Inflammatory macrophage (primary cell): ENCODE data around the gene ANK2.
"Not testable (repeated sequence)": the region's sequence is repeated elsewhere in the genome, so short reads cannot be mapped to it uniquely, and the experiment has no call there.

Experiments
- DNase-seq, 2 donors: peaks; one replicate each; pipeline ENCODE4 v3.0.0-alpha.2; 2020 to 2022

ANK2 gene

GRCh38 chr4:113221990-113222389 is 172.5 kb downstream of the ANK2 start:
- DNase-seq: no peak

GRCh38 chr4:113222471-113222870 is 173.0 kb downstream of the ANK2 start:
- DNase-seq: no peak

DNA sequence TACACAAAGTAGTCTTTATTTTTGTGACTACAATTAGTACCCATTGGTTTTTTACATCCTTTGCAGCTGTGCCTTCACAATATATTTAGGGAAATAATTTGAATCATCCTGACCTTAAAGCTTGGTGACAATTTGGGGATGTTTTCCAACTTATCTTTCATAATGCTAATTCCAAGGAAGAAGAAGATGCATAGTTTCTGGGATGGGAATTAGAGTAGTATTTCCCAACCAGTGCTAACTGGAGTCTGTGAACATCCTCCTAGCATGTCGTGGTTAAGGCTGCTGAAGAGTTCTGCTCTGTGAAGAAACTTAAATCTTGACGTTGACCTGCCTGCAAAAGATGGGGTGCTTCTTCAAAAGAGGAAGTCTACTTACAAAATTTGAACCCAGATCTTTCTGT is 173.5 kb downstream of the ANK2 start:
- DNase-seq: no peak

DNA sequence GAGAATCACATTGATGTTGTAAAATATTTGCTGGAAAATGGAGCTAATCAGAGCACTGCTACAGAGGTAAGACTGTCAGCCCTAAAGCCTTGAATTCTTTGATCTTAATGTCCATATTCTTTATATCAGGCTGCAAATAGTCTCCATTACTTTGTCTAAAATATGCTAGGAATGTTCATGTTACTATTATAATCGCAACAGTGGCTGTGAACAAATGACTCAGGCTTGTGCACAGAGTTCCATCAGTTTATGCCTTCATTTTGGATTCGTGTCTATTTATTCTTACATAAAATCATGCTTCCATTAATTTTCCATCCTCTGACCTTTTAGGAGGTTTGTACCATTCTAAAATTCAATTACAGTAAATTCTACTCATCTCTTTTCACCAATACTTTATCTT is 182.7 kb downstream of the ANK2 start:
- no peak for DNase-seq

DNA sequence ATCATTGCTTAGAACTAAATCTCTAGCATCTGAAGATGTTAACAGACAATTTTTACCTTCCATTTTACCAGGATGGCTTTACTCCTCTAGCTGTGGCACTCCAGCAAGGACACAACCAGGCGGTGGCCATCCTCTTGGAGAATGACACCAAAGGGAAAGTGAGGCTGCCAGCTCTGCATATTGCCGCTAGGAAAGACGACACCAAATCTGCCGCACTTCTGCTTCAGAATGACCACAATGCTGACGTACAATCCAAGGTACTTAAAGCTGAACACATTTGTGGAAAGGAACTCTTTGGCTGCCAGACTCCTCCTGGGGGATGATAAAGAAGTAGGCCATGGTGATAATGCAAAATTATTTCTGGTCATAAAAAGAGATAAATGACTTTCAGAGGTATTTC is 187.5 kb downstream of the ANK2 start:
- DNase-seq: no peak

DNA sequence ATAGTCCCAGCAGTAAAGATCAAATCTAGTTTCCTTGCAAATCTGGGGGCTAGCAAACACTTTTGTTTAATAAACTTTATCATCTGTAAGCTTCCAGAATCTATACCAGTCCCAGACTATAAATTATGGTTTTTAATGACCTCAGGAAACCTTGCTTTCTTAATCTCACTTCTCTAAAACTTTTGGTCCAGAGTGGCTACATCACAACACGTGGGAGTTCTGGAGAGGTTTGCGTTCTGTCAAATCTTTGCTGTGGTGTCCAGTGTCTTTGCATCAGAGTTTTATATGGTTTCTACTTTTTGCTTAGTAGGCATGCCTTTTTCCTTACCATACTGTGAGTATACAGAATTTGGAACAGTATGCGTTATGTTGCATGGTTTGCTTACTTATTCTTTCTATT is 193.9 kb downstream of the ANK2 start:
- no peak for DNase-seq

DNA sequence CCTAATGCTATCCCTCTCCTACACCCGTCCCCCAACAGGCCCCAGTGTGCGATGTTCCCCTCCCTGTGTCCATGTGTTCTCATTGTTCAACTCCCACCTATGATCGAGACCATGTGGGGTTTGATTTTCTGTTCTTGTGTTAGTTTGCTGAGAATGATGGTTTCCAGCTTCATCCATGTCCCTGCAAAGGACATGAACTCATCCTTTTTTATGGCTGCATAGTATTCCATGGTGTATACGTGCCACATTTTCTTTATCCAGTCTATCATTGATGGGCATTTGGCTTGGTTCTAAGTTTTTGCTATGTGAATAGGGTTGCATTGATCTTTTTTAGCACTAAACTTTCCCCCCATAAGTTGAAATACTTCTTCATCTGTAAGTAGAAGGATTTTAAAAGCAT is 195.3 kb downstream of the ANK2 start:
- not testable (repeated sequence) for DNase-seq

DNA sequence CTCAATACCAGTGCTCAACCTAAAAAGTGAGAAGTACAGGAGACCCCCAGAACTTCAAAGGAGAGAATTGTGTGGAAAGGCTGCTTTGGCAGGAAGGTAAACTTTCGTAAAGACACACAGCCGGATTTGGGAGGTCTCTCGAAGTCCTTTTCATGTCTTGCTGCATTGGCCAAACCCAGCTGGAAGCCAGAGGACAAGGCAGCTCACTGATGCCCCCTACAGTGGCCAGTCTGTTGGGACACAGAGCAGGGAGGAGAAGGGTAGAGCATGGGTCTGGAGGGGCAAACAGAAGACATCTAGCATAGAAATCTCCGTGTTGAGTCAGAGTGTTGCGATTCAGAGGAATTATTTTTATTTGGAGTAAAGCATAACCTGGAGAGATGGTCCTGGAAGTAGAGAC is 198.9 kb downstream of the ANK2 start:
- no peak for DNase-seq

GRCh38 chr4:113255628-113256027 is 206.2 kb downstream of the ANK2 start:
- DNase-seq: no peak

DNA sequence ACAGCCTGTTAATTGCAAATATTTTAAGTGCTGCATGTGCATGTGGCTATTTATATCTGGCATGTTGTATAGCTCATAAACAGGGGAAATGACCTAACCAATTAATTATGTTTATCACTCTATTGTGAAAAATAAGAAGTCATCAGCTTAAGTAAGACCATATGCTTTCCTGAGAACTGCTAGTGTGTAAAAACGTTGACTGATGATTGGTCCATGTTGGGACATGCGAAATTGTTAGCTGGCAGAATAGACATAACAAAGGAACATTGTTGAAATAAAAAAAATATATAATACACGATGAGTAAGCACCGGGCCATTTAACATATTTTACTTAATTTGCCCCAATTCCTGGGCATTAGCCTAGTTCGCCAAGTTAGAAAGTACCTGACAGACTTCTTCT is 207.5 kb downstream of the ANK2 start:
- DNase-seq: no peak

DNA sequence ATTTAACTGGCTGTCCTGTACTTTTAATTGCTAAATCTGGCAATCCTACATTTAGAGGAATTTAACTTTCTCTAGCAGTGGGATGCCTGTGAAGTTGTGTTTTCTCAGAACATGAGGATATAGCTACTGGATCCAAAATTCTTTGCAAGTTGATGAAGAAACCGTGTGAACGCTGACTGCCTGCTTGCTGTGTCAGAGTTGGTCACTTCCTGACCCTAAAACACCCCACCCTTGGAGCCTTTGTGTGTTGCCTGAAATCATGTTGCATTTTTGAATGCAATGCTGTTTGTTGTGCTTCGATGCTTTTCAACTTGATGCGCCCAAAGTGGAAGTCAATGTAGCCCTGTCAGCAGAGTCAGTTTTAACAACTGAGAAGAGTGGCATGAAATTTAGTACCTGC is 211.2 kb downstream of the ANK2 start:
- no peak for DNase-seq

DNA sequence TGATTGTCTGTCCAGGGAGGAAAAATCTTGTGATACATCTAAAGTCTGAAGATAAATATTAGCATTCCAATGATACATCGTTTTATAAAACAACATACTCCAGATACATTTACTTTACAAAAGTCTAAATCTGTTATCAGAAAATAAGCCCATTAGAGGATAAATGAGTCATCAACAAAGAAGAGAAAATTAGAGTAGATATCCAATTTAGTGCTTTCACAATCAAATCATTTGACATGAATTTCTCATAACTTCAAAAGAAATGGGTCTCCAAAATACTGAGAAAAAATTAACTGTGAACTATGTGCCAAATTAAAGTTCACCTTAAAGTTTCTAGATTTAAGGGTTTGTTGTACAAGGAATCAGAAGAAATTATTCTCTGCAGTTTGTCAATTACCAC is 213.8 kb downstream of the ANK2 start:
- DNase-seq: no peak

GRCh38 chr4:113270520-113271319 is 221.3 kb downstream of the ANK2 start:
- DNase-seq: no peak

DNA sequence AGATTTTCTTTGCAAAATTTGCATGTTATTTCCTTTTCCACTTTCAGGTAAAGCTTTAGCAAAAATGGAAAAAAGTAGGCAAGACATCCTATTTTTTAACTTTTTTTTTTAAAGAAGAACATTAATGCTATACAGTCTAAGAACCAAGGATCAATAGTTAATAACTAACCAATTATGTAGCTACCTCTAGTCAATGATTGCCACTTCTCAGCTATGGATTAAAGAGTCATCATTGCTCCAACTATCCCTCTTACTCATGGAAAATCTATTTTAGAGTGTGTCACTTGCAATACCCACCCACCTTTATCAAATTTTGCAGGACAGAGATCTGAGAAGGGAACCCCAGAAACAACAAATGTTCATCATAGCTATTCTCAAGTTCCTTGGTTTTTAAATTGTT is 223.1 kb downstream of the ANK2 start:
- DNase-seq: no peak

GRCh38 chr4:113273721-113274220 is 224.3 kb downstream of the ANK2 start:
- no peak for DNase-seq

GRCh38 chr4:113276464-113277170 is 227.2 kb downstream of the ANK2 start:
- no peak for DNase-seq

GRCh38 chr4:113278324-113278934 is 229.0 kb downstream of the ANK2 start:
- DNase-seq: peak; percentile 30 to 51

DNA sequence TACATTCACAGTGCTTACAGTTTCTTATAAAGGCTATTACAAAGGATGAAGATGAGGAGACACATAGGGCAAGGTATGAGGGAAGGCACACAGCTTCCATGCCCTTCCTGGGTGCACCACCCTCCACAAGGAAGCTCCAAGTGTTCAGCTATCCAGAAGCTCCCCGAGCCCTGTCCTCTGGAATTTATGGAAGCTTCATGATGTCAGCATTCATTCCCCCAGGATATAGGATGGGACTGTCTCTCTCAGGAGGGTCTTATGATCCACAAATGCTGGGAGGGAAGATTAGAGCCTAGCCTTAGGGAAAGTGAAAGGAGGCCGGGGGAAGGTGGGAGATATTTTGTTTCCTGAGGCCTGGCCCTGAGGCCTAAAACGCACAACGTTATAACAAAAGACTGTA is 236.0 kb downstream of the ANK2 start:
- no peak for DNase-seq

DNA sequence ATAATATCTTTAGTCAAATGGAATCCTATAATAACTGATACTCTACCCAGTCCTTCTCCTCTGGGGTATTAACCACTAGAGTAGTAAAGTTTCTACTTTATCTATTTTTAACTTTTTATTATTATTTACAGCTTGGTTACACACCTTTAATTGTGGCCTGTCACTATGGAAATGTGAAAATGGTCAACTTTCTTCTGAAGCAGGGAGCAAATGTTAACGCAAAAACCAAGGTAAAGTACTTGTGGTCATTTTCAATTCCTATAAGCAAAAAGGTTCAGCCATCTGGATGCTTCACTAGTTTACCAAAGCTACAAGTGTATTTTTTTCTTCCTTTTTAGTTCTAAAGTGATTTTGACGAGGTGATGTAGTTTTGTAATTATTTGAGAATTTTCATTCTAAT is 238.8 kb downstream of the ANK2 start:
- no peak for DNase-seq

GRCh38 chr4:113288696-113289095 is 239.2 kb downstream of the ANK2 start:
- no peak for DNase-seq

DNA sequence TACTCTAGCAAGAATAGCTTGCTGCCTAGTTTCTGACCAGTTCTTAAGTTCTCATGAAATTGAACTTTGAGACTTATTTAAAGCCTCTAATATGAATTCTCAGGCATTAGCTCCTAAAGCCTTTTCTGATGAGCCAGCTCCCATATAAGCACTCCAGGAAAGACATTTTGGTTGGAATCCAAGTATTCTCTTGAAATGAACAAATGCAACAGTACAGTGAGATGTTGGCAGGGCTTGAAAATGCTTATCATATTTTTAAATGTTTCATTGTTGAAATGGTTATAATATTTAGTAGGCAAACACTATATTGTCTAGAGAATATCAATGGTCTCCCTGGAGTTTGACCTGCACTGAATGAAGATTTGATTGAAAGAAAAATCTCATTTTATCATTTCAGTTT is 240.3 kb downstream of the ANK2 start:
- no peak for DNase-seq

DNA sequence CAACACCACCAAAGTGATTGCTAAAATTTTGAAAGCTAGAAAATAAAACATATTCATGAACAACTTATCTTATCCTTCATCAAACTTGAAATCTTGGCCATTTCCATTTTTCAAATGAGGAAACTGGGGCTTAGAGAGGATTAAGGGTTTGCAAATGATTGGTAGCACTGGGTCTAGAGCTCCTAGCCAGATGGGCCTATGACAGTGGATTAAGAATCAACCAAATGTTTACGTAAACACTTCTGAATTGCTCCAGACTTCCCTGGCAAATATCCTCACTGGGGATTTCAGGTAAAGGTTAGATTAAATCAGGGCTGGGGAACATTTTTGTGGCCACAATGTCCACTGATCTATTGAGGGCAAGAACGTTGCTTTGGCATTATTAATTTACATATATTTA is 241.2 kb downstream of the ANK2 start:
- no peak for DNase-seq

GRCh38 chr4:113292371-113293042 is 243.1 kb downstream of the ANK2 start:
- no peak for DNase-seq
